GM19452 (cell line): ENCODE measurements around the gene ADGRG7.
"Not testable (repeated sequence)": the region's sequence is repeated elsewhere in the genome, so short reads cannot be mapped to it uniquely, and the experiment has no call there.

Source experiments
- ATAC-seq: cut with Tn5 transposase; IDR thresholded peaks from one replicate; pipeline ENCODE4 v1.9.1; 2021; ENCODE audit not compliant: unreplicated experiment

Gene ADGRG7

GRCh38 chr3:100609305-100609704 is at the start of gene ADGRG7:
Gene ADGRG7 (plus strand): TSS chr3:100609601. CDS start chr3:100609857, 256 bp downstream.
- no peak for ATAC-seq

GRCh38 chr3:100560426-100560825 is 49.0 kb upstream of the ADGRG7 start:
- ATAC-seq, result no peak

- ATAC-seq, result no peak
Observed at GRCh38 chr3:100561459-100562158, 47.8 kb upstream of the ADGRG7 start.

- ATAC-seq, result no peak
Observed at GRCh38 chr3:100562224-100562857, 47.1 kb upstream of the ADGRG7 start.

- no peak for ATAC-seq
Observed at GRCh38 chr3:100563228-100563627, 46.2 kb upstream of the ADGRG7 start.

GRCh38 chr3:100563652-100564211 is 45.7 kb upstream of the ADGRG7 start:
- no peak for ATAC-seq

GRCh38 chr3:100570811-100571210 is 38.6 kb upstream of the ADGRG7 start:
- no peak for ATAC-seq

- no peak for ATAC-seq
Observed at GRCh38 chr3:100574536-100574935, 34.9 kb upstream of the ADGRG7 start.

- ATAC-seq, result no peak
Observed at GRCh38 chr3:100575704-100576103, 33.7 kb upstream of the ADGRG7 start.

- no peak for ATAC-seq
Observed at GRCh38 chr3:100577382-100578008, 31.9 kb upstream of the ADGRG7 start.

GRCh38 chr3:100578646-100579045 is 30.8 kb upstream of the ADGRG7 start:
- no peak for ATAC-seq

- ATAC-seq, result no peak
Observed at GRCh38 chr3:100580147-100580546, 29.3 kb upstream of the ADGRG7 start.

GRCh38 chr3:100581650-100582049 is 27.8 kb upstream of the ADGRG7 start:
- ATAC-seq, result no peak

GRCh38 chr3:100582157-100582556 is 27.2 kb upstream of the ADGRG7 start:
- ATAC-seq, result not testable (repeated sequence)

GRCh38 chr3:100584101-100584660 is 25.2 kb upstream of the ADGRG7 start:
- no peak for ATAC-seq

GRCh38 chr3:100586832-100587231 is 22.6 kb upstream of the ADGRG7 start:
- ATAC-seq, result no peak

GRCh38 chr3:100588251-100588650 is 21.1 kb upstream of the ADGRG7 start:
- ATAC-seq, result no peak

GRCh38 chr3:100590114-100590839 is 19.1 kb upstream of the ADGRG7 start:
- ATAC-seq, result peak; percentile 78

- no peak for ATAC-seq
Observed at GRCh38 chr3:100590840-100591147, 18.6 kb upstream of the ADGRG7 start.

- no peak for ATAC-seq
Observed at GRCh38 chr3:100591411-100591810, 18.0 kb upstream of the ADGRG7 start.
